Fibroblast of skin of left biceps (primary cell): ENCODE results near the gene KIF2C.
"Not testable (repeated sequence)": the region's sequence is repeated elsewhere in the genome, so short reads cannot be mapped to it uniquely, and the experiment has no call there.

ENCODE experiments used
- DNase-seq, 2 experiments: peaks; one replicate each; pipeline ENCODE4 v3.0.0-alpha.2; 2013; ENCODE audit warnings: low read depth in 2 of 2

The KIF2C gene

DNA sequence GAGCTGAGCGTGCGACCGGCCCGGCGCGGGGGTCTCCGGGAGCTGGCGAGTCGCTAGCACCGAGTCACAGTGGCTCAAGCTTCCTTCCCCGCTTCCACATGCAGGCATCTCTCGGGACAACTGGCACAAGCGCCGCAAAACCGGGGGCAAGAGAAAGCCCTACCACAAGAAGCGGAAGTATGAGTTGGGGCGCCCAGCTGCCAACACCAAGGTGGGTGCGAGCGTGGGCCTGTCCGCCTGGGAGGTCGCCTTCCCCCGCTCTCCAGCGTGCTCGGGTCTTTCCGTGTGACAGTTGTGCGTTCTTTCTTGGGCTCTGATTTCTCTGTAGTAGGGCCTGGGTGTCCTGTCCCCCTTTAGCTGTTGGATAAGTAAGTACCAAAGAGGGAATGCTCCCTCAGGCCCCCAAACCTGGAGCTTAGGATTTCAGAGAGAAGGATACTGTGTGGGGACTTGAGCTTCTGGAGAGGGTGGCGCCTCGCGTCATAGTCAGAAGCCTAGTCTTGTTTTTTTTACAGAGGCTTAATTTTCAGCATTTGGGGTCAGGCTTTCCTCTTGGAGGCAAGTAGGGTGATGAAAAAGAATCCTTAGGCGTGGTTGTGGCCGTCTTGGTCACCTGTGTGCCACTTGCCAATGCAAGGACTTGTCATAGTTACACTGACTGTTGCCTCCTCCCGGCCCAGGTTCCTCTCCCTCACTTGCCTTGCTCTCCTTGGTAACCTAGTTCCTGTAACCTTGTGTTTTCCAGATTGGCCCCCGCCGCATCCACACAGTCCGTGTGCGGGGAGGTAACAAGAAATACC lies 36.5 kb downstream of the KIF2C start:
- no peak for DNase-seq

DNA sequence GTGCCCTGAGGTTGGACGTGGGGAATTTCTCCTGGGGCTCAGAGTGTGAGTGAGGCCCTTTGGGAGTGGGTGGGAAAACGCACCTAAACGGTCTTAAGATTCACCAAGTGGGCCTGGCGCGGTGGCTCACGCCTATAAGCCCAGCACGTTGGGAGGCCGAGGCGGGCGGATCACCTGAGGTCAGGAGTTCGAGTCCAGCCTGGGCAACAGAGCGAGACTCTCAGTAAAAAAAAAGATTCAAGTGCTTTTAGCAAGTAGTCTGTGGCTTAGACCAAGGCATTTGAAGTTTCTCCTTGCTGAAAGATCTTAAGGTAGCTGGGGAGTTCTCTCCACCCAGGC lies 37.1 kb downstream of the KIF2C start:
- no peak for DNase-seq

DNA sequence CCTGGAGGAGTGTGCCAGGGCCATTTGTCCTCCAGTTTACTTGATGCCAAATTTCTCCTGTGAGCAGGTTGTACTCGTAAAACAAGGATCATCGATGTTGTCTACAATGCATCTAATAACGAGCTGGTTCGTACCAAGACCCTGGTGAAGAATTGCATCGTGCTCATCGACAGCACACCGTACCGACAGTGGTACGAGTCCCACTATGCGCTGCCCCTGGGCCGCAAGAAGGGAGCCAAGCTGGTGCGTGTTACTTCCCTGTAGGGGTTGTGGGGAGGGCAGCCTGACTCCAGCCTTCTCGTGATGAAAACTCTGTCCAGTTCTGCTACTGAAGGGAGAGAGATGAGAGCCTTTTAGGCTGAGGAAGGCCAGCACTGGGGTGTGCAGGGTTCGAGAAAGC lies 37.9 kb downstream of the KIF2C start:
- no peak for DNase-seq

DNA sequence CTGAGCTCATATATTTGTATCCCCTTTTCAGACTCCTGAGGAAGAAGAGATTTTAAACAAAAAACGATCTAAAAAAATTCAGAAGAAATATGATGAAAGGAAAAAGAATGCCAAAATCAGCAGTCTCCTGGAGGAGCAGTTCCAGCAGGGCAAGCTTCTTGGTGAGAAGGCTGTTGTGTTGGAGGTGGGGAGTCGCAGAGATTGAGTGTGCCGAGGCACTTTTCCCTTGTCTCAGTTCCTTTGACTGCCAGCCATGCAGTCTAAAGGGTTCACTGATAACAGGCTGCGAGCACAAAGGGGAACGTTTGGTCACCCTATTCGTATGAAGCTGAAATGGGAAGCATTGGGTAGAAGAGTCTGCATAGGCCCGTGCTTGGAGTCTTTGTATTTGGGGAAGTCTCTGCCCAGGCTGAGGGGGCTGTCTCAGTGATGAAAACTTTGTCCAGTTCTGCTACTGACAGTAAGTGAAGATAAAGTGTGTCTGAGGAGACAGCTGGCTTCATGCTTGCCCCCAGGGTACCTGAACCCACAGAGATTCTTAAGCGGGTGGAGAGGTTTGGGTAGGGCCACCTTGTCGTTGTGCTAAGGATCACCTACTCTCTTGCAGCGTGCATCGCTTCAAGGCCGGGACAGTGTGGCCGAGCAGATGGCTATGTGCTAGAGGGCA lies 38.5 kb downstream of the KIF2C start:
- no peak for DNase-seq

DNA sequence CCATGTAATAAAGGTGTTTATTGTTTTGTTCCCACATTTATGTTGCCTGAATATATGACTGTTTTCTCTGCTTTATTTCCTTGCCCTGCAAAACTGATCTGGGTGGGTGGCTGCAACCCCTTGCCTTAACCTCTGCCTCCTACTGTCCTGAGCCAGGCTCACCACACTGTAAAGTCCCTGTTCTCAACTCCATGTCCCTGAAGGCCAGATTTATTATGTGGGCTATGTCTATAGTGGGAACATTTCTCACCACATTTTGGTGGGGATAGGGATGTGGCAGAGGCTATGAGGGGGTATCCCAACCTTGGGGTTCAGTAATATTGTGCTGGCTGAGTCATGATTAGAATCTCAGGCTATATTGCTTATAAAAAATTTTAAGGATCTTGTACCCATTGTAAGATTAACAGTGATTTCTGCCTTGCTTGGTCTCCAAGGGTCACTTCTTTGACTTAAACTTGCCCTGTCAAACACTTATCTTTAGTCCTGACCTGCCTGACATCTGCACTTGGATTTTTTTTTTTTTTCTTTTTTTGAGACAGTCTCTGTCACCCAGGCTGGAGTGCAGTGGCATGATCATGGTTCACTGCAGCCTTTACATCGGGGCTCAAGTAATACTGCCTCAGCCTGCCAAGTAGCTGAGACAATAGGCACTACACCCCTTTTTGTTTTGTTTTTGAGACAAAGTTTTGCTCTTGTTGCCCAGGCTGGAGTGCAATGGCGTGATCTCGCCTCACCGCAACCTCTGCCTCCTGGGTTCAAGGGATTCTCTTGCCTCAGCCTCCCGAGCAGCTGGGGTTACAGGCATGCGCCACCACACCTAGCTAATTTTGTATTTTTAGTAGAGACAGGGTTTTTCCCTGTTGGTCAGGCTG lies 39.3 kb downstream of the KIF2C start:
- DNase-seq: no peak

DNA sequence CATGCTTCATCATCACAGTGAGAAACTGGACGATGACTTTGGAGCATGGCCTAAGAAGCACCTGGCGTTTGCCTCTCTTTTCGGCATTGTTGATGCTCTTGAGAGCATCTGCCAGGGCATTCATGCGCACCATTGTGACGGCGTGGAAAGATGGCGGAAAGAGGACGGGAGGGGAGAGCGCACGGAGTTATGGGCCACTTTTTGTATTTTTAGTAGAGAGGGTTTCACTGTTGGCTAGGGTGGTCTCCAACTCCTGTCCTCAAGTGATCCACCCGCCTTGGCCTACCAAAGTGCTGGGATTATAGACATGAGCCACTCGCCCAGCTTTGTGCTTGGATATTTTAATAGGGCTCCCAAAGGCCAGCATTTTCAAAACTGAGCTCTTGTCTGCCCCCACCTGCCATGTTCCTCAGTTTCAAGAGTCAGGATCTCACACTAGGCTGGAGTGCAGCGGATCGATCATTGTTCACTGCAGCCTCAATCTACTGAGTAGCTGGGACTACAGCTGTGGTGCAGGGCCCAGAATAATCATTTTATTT lies 41.0 kb downstream of the KIF2C start:
- DNase-seq: no peak

DNA sequence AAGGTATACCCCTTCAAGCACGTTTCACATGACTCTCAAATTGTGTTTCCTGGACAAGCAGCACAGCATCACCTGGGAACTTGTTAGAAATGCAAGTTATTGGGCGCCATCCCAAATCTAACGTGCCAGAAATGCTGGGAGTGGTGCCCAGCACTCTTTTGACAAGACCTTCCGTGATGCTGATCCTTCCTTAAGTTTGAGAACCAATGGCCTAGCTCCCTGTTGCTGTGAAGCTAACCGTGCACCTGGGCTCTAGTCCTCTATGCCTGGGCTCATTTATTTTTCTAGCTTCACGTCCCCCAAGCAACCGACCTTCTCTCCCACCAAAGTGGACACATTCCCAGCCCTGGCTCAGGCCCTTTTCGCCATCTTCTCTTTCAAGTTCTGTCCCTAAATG lies 44.1 kb downstream of the KIF2C start:
- DNase-seq: no peak

DNA sequence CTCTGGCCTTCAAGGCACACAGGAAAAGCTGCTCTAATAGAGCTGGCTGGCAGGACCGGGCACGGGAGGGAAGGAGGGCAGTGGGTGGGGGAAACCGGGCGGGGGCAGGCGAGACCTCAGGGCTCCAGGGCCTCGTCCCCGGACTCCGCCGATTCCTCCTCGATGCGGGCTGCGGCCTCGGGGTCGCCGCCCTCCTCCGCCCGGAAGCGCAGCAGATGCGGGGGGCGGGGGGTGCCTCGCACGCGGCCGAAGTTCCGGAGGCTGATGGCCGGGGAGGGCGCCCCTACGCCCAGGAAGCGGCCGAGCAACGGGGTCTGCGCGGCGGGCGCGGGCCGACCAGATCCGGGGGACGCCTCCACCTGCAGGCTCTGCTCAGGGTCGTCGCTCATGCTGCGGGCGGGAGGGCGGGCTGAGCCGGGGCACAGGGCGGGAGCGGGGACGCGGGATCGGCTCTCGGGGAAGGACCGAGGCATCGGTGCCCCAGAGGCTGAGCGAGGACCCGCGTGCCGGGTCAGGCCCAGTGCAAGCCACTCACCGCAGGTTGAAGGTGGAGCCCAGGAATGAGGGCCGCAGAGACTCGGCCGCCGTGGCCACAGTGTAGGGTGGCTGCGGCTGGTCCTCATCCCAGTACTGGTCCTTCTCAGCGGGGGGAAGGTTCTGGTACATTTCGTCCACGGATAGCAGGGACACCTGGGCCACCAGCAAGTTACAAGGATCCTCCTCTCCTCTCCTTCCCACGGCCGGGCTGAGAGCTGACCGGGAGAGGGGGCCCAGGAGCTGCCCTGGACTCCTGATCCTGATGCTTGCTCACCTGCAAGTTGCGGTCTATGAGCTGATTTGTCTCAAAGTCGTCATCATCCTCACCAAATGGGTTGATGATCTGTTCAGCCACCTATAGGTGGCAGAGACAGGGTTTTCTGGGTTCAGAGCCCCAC lies 44.7 kb downstream of the KIF2C start:
- no peak for DNase-seq

DNA sequence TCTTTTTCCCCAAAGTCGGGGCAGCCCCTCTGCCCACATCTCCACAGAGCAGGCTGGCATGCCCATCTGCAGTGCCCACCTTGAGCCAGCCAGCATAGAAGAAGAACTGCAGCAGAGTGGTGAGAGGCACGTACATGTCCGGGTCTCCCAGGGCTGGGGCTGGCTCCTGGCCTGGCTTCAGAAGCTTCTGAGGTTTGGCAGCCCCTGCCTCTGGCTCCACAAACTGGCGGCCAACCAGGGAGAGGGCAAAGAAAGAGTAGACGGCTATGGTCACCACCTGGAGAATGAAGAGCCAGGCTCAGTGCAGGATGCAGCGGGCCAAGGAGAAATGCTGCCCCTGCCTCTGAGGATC lies 45.4 kb downstream of the KIF2C start:
- DNase-seq: no peak

DNA sequence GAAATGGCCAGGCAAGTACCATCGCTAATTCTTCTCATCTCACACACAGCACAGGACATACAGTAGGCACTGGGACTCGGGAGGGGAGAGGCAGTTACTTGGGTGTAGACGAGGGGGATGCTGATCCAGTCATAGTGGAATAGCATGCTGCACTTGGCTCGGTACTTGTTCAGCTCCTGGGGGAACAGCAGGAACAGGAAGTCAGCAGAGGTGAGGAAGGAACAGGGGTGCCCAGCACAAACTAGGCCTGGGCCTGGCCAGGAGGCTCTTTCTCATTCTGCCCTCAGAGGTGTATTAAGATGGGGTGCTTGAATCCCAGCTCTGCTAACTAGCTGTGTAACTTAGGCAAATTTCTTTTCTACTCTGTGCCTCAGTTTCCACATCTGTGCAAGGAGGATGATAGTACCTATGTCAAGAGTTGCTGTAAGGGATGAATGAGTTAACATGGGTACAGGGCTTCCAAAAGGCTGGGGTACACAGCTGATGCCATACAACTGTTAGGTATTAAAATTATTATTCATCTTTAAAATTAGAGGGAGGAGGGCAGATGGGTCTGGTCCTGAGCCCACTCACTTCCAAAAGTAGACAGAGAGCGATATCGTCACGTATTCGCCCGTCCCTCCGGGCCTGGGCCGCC lies 46.0 kb downstream of the KIF2C start:
- no peak for DNase-seq

DNA sequence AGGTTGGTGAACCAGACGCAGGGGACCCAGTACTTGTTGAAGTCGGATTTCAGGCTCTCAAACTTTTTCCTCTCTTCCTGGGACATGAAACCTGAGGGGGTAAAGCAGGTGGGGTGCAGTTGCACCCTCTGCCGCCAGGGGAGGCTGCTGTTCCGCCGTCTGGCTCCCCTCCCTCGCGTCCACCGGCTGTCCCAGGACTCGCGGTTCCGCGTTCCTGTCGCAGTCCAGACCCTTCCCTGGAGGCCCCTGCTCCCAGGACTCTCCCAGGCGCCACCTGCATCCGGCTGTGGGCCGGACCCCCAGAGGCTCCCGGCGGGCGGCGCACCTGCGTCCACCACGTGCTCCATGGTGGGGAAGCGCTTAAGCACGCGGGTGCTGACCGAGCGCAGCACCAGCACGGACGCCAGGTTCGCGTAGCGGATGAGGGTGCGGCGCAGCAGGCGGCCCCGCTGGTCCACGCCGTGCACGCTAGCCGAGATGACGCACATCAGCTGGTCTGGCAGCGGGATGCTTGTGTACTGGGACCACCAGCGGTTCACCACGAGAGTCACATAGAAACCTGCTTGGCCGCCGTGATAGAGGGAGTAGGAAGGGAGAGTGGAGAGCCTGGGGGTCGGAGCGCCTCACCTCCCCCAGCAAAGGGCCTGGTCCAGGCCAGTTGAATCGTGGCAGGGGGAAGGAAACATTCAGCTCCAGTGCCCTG lies 46.7 kb downstream of the KIF2C start:
- no peak for DNase-seq

DNA sequence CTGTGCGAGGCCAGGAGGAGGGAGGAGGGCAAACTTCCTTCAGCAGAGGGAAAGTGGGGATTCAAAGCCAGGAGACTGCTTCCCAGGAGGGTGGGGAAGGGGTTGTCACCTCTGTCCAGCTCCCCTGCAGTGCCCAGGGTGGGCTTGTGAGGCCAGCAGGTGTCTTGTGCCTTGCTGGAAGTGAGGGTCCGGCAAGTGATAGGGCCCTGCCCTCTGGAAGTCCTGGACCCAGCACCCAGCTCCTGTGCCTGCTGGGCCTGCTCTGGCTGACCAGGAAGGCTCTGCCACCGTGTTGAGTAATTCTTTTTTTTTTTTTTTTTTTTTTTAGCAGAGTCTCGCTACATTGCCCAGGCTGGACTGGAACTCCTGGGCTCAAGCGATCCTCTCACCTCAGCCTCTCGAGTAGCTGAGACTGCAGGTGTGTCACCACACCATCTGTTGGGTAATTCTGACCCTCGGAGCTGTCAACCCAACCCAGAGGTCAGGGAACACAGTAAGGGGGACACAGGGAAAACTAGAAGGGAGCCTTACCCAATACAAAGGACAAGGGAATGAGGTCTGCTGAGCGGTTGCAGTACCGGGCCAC lies 47.3 kb downstream of the KIF2C start:
- DNase-seq: no peak

DNA sequence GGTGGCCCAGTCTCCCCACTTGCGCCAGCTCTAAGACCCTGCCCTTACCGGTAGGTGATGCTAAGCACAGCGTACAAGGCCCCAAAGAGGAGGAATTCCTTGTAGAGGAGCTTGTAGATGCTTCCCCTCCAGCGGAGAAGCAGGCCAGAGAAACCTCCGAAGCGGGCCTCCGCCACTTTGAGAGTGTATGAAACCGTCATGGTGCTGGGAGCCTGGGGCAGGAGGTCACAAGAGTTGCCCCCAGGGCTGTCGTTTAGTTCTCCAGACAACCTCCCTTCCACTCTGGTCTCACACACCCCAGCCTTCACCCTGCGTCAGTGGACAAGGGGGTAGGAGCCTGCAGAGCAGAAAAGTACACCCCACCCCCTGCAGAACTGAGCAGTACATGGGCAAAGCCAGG lies 47.9 kb downstream of the KIF2C start:
- no peak for DNase-seq

DNA sequence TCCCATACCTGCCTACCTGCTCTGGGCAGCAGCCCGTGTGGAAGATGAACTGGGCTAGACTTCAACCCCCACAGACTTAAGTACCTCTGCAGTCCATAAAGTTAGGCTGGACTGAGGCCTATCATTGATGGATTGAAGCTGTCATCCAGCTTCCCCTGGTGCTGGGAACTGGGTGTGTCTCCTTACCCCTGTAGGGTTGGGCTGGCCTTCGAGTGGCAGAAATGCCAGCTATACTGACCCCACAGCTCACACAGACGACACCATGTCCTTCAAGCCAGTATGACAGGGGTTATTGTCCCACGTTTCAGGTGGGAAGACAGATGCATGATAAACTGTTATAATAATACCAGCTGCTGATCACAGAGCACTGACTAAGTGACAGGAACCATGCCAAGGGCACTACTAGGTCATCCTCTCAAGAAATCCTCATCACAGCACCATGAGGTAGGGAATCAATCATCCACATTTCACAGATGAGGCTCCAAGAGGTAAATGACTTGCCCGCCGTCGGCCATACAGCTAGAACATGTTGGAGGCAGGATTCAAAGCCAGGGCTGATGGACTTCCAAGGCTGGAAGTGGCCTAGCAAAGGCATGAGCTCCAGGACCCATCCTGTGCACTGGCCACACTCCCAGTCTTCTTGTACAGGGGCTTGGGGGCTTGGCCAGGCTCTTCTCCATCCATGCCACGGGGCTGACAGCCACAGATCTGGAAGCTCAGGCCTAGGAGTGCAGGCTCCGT lies 48.7 kb downstream of the KIF2C start, which contains the start of gene BEST4:
TSS of gene BEST4 (minus strand) at position 51 of the 741 bp plus-strand sequence. CDS start 465 bp downstream, outside the sequence.
- DNase-seq: no peak

DNA sequence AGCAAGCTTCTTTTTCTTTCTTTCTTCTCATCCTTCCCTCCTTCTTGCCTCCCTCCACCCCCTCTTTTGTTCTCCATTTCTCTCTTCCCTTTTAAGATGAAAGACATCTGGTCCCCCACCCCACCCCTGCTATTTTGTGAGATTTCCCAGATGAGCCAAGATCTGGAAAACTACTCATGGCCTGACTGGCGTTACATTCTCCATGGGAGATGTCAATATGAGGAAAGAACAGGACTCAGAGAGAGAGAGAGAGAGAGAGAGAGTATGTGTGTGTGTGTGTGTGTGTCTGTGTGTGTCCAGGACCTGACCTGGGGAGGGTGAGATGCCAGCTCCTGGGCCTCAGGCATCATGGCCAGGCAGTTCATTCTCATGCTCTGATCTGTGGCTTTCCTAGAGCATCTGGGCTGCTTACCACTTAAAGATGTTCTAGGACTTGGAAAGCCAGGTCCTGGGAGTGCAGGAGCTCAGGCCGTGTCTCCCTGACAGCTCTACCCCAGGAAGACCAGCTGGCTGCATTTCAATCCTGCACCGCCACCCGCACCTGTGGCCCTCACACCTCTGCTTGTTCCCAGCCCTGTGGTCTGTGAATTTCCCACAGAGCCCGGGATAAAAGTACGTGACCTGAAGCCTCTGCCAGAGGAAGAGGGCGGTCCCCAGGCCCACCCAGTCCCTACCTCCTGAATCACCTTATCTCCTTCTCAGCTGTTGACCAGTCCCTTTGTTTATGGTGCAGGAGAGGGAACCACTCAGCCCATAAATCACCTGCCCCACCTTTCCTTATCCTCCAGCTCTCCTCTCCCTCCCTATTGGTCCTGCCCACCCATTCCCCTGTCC lies 51.5 kb downstream of the KIF2C start:
- DNase-seq: no peak

DNA sequence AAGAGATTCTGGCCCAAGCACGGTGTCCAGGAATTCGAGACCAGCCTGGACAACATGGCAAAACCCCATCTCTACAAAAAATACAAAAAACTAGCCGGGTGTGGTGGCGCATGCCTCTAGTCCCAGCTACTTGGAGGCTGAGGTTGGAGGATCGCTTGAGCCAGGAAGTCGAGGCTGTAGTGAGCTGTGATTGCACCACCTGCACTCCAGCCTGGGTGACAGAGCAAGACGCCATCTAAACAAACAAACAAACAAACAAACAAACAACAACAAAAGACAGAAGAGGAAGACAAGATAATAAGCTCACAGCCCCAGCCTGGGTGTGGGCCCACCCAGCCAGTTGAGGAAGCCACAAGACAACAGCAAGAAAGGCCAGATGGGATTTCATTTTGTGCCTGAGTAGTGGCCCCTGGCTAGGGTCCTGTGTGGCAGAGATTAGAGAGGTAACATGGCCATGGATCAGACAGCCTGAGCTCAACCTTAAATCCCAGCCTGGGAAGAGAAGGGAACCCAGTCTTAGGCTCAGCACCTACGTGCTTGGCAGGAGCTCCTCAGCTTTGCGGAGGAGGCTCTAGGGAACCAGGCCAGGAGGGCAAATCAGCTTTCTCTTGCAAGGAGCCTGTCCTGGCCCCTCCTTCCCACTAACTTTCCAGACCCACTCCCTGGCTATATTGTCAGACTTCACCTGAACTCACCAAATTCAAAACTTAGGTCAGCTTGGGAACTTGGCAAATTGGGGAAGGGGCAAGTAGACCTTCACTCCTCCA lies 53.3 kb downstream of the KIF2C start:
- DNase-seq: no peak

DNA sequence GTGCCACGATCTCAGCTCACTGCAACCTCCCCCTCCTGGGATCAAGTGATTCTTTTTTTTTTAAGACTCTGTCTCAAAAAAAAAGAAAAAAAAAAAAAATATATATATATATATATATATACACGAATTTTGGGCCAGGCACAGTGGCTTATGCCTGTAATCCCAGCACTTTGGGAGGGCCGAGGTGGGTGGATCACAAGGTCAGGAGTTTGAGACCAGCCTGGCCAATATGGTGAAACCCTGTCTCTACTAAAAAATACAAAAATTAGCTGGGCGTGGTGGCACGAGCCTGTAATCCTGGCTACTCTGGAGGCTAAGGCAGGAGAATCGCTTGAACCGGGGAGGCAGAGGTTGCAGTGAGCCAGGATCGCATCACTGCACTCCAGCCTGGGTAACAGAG lies 58.2 kb downstream of the KIF2C start:
- DNase-seq: not testable (repeated sequence)
